ENCODE measurements around the gene DKK1. TPM values are rescaled to one million over a fixed set of nuclear protein-coding genes. Genes with fewer than 3 reads are reported as not detected.
A peak's percentile ranks its signal among the peaks of the same experiment; 100 is the strongest.

The DKK1 gene
- total and polyA plus RNA-seq, 2 of the 13 experiments (the other 11 are each of a cell fraction or from before 2014, with no cell fraction given), result 123 to 262 TPM

- TF ChIP-seq ZNF44 (CRISPR knock-in tag; IDR thresholded peaks at IDR 0.05) (peak; percentile 80; the same call in 1 of the 2 replicates), SMAD9 (CRISPR knock-in tag; IDR thresholded peaks at IDR 0.05) (0 out of 2 replicates have a peak, but pooled peaks have one; percentile 52), AHDC1 (CRISPR knock-in tag; IDR thresholded peaks at IDR 0.05; ENCODE audit: borderline replicate concordance) (peak; percentile 78; the same call in 1 of the 2 replicates), RFX1 (IDR thresholded peaks at IDR 0.05) (no peak), ZNF841 (CRISPR knock-in tag; IDR thresholded peaks at IDR 0.05; ENCODE audit: borderline replicate concordance) (no peak), ZNF101 (CRISPR knock-in tag; IDR thresholded peaks at IDR 0.05; ENCODE audit: borderline replicate concordance, low read depth) (no peak), ZNF660 (CRISPR knock-in tag; IDR thresholded peaks at IDR 0.05; ENCODE audit: borderline replicate concordance, low read depth) (no peak), KDM3A (CRISPR knock-in tag; IDR thresholded peaks at IDR 0.05; ENCODE audit: low read depth) (no peak), SAP130 (CRISPR knock-in tag; IDR thresholded peaks at IDR 0.05; ENCODE audit: low read depth) (peak; percentile 28; the same call in 1 of the 2 replicates), DBP (CRISPR knock-in tag; IDR thresholded peaks at IDR 0.05; ENCODE audit: not compliant biosample characterization) (no peak), HCFC1 (IDR thresholded peaks at IDR 0.05; ENCODE audit: low read depth, low read length) (no peak), IKZF4 (CRISPR knock-in tag; IDR thresholded peaks at IDR 0.05; ENCODE audit: borderline replicate concordance, low read depth, not compliant biosample characterization) (no peak), ZNF703 (CRISPR knock-in tag; IDR thresholded peaks at IDR 0.05; ENCODE audit: borderline replicate concordance) (no peak), REPIN1 (CRISPR knock-in tag; IDR thresholded peaks at IDR 0.05; ENCODE audit: borderline replicate concordance, low read depth) (no peak), TRAFD1 (CRISPR knock-in tag; IDR thresholded peaks at IDR 0.05; ENCODE audit: borderline replicate concordance) (no peak), ZNF878 (CRISPR knock-in tag; IDR thresholded peaks at IDR 0.05) (no peak), TSC22D2 (CRISPR knock-in tag; IDR thresholded peaks at IDR 0.05; ENCODE audit: borderline replicate concordance) (no peak), GTF2F1 (IDR thresholded peaks at IDR 0.05; ENCODE audit: low read length) (no peak), ZBTB25 (CRISPR knock-in tag; IDR thresholded peaks at IDR 0.05) (no peak), ZNF263 (CRISPR knock-in tag; IDR thresholded peaks at IDR 0.05) (0 out of 2 replicates have a peak, but pooled peaks have one; percentile 34)
These were observed 5.6 kb upstream of the DKK1 start (continued) for GRCh38 chr10:52308251-52309031.

Data from HepG2 (cell line).